GM15510 (cell line): Measurements from ENCODE around the gene RCL1.

ENCODE experiments used
- POLR2A ChIP-seq: IDR thresholded peaks from 3 replicates; pipeline ENCODE4 v1.6.1; 2011; ENCODE audit warnings: borderline replicate concordance; ENCODE audit not compliant: insufficient read length; ENCODE audit errors: extremely low read depth

The RCL1 gene

DNA sequence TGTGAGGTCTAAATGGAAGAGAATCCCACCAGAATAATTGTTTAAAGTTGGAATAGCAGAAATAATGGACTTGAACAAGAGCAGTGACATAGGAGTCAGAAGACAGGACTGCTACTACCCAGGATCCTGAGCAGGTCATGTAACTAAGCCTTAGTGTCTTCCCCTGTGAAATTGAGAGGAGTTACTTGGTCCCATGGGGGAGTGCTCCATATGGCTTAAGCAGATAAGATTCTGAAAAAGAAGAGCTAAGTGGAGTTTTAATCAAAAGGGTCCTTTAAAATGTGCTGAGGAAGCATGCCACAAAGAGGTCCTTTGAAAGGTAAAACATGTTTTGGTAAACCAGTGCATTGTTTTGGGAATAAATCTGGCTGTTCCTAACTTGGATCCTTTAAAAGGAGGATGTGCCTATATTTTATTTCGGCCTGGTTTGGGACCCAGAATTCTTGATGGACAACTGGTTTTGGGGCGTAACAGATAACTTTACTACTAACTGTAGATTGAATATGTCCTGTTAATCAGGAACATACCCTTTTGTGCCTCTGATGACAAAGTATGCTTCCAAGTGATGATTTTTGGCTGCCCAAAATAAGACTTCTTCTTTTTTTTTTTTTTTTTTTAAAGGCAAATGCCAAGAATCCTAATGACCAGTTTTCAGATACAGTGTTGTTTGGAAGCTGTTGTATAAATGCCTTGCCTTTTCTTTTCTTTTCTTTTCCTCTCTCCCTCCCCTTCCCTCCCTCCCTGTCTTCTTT, 5.7 kb downstream of the RCL1 start:
- TF ChIP-seq POLR2A = no peak

DNA sequence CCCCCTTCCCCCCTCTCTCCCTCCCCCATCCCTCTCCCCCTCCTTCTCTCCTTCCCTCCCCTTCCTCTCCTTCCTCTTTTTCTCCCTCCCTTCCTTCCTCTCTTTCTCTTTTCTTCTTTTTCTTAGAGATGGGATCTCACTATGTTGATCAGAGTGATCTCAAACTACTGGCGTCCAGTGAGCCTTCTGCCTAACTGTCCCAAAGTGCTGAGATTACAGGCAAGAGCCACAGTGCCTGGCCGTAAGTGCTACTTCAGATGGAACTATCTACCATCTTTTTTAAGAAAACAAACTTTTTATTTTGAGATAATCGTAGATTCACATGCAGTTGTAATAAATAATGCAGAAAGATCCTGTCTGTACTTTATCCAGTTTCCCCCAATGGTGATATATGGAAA, 6.3 kb downstream of the RCL1 start:
- no peak for TF ChIP-seq POLR2A

DNA sequence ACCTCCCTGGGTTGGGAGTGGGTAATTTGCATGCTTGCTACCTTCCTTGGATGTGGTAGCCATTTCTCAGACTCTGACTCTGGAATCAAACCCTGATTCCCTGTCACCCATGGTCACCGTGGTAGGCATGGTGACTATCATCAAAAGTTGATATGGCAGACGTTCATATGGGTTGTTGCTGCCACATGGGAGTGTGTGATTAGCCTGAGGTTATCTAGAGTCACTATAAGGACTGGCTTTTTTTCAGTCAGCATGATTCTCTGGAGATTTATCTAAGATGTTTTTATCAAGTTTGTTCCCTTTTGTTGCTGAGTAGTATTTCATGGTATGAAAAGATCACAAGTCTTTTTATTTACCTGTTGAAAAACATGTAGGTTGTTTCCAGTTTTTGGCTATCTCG, 7.0 kb downstream of the RCL1 start:
- no peak for TF ChIP-seq POLR2A

DNA sequence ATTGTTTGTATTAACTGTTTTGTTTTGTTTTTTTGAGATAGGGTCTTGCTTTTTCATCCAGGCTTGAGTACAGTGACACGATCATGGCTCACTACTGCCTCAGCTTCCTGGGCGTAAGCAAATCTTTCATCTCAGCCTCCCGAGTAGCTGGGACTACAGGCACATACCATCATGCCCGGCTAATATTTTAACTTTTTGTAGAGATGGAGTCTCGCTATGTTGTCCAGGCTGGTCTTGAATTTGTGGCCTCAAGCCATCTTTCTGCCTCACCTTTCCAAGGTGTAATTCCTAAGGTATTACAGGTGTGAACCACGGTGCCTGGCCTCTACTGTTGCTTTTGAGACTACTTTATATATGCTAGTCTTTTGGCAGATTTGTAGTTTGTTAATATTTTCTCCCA, 8.4 kb downstream of the RCL1 start:
- no peak for TF ChIP-seq POLR2A

DNA sequence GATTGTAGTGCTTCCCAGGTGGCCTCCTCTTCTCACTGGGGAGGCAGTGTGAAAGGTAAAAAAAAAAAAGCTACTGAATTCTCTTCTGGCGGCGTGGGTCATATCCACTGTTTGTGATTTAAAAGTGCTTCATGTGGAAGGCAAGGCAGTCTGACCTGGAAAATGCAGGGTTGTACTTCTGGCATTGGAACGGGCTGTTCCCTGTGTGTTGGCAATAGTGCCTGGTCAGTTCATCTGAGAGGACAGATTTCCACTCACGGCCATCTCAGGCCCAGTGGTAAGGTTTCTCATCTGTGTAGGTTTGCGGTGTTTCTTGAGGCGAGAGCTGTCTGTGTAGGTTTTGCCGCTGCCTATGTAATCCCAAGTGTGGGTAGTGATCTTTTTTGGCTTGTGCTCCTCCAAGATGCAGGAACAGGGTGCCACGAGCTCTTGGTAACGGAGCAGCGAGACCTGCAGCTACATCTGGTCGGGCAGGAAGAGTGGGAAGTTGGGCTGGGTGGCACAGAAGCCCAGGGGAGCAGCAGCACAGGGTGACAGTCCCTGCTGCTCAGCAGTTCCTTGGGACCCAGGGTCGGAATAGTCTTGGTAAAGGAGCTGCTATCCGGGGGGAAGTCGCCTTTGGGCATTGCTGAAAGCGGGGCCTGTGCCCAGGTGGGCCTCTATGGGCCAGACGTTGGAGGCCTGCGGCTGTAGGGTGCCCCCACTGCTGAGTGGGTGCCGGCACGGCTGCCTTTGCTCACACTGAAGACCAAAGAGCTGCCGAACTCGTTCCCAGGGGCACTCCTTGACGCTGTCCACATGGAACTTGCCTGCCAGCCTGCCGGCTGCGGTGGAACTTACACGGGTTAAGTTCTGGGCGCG, 11.2 kb downstream of the RCL1 start:
- TF ChIP-seq POLR2A = no peak

DNA sequence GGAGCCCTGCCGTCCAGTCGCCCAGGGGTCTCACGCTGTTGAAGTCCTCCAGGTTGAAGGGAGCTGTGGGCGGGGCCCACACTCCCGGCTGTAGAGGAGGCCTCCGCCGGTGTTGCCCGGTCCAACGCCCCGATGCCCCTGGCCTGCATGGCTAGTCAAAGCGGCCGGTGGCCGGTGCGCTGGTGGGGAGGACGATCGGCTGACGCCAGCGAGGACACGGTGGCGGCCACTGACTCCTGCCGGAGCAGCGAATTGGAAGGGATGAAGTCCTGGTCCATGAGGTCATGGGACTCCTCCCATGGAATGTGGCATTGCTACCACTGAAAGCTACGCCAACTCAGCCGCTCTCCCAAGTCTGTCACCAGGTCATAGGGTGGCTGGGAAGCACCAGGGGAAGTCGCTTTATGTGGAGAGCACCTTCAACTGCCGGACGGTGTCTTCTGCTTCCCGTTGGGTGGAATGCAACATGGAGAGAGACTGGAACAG, 11.8 kb downstream of the RCL1 start:
- no peak for TF ChIP-seq POLR2A

DNA sequence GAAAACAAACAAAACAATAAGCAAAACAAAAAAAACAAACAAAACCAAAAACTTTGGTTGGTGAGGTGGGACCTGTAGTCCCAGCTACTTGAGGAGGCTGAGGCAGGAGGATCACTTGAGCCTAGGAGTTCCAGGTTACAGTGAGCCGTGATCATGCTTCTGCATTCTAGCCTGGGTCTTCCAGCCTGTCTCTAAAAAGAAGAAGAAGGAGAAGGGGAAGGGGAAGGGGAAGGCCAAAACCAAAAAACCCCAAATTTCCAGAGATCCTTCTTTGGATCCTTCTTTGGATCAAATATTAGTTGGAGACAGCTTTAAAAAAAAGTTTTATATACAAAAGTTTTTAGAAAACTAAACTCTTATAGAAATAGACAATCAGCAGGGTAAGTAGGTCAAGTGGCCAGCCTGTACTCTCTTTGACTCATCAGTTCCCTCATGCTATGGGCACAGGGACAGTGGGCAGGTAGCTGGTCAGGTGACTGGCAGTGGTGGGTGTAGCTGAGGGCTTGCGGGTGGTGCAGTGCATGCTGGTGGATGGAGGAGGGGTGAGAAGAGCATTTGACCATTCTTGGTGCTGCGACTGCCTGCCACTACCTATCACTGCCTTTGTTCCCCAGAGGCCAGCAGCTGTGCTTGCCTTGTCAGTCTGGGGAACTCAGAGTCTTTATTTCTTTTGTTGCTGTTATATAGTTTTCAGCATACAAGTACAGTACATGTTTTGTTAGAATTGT, 12.6 kb downstream of the RCL1 start:
- no peak for TF ChIP-seq POLR2A

DNA sequence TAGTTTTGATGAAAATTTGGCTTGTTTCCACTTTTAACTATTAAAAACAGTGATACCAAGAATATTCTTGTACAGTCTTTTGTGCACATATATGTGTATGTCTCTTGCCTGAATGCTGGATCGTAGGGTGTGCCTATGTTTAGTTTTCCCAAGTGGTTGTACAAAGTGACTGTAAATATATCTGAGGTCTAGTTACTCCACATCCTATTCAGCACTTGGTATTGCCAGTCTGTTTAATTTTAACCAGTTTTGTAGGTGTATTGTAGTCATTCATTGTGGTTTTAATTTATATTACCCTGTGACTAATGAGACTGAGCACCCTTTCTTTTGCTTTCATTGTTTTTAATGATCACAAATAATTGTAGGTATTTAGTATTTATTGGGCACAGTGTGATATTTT, 17.8 kb downstream of the RCL1 start:
- no peak for TF ChIP-seq POLR2A

DNA sequence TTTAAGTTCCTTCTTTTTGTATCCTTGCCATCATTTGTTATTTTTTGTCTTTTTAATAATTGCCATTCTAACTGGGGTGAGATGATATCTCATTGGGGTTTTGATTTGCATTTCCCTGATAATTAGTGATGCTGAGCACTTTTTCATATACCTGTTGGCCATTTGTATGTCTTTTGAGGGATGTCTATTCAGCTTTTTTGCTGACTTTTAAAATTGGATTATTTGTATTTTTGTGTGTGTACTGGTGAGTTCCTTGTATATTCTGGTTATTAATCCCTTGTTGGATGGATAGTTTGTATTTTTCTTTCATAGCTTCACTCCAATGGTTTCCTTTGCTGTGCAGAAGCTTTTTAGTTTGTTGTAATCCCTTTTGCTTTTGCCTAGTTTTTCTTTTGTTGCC, 19.1 kb downstream of the RCL1 start:
- no peak for TF ChIP-seq POLR2A

DNA sequence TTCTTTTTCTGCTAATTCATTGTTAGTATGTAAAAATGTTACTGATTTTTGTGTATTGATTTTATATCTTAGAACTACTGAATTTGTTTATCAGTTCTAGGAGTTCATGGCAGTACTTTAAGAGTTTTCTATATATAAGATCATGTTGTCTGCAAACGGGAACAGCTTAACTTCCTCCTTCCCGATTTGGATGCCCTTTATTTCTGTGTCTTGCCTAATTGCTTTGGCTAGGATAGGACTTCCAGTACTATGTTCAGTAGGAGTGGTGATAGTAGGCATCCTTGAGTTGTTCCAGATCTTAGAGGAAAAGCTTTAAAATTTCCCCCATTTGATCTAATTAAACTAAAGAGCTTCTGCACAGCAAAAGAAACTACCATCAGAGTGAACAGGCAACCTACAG, 20.1 kb downstream of the RCL1 start:
- no peak for TF ChIP-seq POLR2A

DNA sequence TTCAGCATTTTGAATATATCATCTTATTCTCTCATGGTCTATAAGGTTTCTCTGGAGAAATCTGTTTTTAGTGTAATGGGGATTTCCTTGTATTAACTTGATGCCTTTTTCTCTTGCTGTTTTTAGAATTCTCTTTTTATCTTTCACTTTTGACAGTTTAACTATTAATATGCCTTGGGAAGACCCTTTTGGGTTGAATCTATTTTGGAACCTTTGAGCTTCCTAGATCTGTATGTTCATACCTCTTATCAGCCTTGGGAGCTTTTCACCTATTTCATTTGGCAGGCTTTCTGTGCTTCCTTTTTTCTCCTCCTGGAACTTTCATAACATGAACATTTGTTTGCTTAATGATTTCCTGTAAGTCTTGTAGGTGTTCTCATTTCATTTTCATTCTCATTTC, 22.2 kb downstream of the RCL1 start:
- TF ChIP-seq POLR2A = no peak

DNA sequence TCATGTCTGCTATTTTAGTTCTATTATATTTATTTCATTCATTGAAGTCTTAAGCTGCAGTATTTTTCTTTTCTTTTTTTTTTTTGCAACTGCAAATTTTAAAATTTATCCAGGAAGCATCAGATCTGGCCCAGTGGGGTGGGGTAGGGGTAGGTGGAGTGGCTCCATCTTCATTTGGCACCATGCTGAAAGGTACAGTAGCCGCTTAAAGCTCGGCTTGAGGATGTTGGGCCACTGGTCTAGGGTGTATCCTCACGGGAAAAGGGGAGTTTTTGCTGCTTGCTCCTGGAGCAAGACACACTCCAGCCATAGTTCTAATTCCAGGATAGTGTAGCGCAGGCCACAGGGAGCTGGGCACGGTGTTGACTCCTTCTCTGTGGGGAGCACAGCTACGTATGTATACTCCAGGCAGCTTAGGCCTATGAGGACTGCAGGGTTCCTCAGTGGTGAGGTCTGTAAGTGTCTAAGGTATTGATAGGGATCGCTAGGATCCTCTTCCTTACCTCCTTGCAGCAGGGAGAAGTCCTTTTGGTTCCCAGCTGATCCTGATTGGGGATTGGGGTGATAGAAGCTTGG, 22.7 kb downstream of the RCL1 start:
- TF ChIP-seq POLR2A = no peak

DNA sequence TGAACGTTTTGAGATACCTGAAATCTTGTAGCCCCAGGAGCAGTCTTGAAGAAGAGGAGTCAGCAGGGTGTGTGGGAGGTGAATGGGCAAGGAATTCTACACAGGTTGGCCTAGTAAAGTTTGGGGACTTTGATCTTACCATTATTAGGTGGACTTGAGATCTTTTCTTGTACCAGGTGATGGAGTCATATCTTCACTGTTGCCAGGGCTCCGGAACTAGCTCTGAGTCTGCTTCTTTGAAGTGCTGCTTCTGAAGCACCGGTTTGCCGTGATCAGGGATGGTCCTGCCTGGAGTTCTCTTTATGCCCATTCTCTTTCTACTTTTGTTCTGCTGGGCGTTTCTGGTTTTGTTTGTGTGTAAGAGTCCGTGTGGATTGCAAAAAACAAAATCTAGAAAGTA, 27.4 kb downstream of the RCL1 start:
- no peak for TF ChIP-seq POLR2A

DNA sequence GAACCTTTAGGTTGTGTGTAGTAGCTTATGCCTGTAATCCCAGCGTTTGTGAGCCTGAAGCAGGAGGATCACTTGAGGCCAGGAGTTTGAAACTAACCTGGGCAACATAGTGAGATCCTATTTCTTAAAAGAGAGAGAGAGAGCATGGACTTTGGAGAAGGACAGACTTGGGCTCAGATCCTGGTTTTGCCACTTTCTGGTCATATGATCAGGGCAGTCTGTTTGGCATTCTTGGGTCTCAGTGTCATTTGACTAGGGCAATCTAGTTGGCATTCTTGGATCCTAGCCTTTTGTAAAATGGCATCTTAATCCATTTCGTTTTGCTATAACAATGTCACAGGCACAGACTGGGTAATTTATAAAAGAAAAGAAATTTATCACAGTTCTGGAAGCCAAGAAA, 28.4 kb downstream of the RCL1 start:
- no peak for TF ChIP-seq POLR2A

DNA sequence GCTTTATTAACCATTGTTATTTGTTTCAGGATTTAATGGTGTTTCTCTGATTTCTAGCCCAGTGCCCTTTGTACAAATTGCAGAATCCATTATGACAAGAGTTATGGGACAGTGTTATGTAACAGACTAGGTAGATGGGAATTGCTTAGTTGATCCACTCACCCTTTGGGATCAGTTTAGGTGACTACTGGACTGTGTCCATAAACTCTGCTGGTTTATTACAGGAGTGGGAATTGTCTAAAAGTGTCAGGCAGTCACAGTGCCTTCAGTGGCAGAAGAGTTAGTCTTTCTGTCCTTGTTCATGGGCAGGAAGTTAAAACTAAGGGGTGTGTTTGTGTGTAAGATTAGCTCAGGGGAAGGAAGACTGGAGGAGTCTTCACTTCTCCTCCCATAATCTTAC, 29.3 kb downstream of the RCL1 start:
- no peak for TF ChIP-seq POLR2A

DNA sequence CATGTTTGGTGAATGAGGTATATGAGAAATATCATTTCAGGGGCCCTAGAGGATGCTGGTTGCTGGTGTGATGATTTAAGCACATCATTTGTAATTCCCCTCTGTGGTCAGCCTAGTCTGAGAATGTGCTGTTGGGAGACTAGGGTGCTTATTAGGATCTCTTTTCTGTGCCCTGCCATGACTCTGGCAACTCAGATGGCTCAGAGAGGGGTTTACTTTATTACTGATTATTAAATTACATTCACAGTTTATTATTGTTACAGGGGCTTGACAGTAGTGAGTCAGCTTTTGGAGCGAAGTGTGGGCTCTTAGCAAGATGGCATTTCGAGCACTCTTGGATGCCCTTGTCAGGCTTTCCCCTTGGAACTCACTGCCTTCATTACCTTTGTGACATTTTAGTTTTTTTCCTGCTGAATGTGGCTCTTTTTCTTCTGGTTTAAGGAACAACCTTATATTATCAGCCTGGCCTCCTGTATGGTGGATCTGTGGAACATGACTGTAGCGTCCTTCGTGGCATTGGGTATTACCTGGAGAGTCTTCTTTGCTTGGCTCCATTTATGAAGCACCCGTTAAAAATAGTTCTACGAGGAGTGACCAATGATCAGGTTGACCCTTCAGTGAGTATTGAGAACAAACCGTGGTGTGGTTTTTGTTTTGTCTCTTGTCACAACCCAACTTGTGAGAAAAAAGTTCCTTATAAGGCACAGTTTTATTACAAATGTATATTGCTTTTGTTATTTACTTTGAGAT, 33.8 kb downstream of the RCL1 start:
- TF ChIP-seq POLR2A = no peak
